Measurements from ENCODE around the gene EN2. TPM values are rescaled to one million over a fixed set of nuclear protein-coding genes. Genes with fewer than 3 reads are reported as not detected.

The EN2 gene
- total and polyA plus RNA-seq, 10 of the 15 experiments (the other 5 are each of a cell fraction or from before 2014, with no cell fraction given) = not detected

DNA sequence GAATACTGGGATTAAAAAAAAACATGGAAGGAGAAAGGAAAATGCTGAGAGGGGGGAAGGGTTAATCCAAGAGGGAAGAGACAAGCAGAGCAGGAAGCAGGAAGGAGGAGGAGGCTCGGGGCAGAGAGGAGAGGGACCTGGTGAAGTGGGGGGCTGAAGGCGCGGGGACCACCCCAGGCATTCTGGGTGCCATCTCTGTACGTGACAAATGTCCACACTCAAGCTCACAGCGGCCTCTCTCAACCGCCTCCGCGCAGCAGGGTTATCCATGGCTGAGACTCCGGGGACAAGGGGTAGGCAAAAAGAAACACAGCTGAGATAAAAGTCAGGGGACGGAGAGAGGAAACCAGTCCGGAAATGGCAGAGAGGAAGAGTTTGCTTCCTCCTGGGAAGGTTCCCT lies 33.9 kb downstream of the EN2 start:
- H3K79me2 ChIP-seq (ENCODE audit: control insufficient read depth, insufficient read depth, low read length) = no peaks in the 10 kb centered on the region
- no peak overlapping the region; the same call in 1 of the 2 replicates for H3K4me2 ChIP-seq (ENCODE audit: control insufficient read depth, insufficient read depth)
- no peak for DNase-seq (ENCODE audit: low read depth, low spot score)
- H3K27me3 ChIP-seq (replicated peaks in 1 of 2; ENCODE audit: control insufficient read depth in 2 of 2, insufficient read depth in 2 of 2, low read length in 1 of 2) = no peaks in the 10 kb centered on the region
- no peaks in the 10 kb centered on the region; the same call in 2 of the 3 replicates for H3K9me3 ChIP-seq (replicated peaks; ENCODE audit: control insufficient read depth, insufficient read depth, low read length)
- in situ Hi-C loops (cut with MboI) (no loop called here), intact Hi-C loops (cut with micrococcal nuclease; ENCODE audit: unreplicated experiment) (no loop called here)
- H3K9ac ChIP-seq (ENCODE audit: control insufficient read depth, insufficient read depth, low read length) = peak overlapping the region; percentile 18; the same call in 1 of the 2 replicates
- peak overlapping the region; percentile 51; the same call in 1 of the 2 replicates for H3K4me3 ChIP-seq
- peaks cover 12% of the 10 kb centered on the region for H3K4me1 ChIP-seq (ENCODE audit: control insufficient read depth, insufficient read depth, low read length)
- no peak overlapping the region for H3K27ac ChIP-seq (ENCODE audit: control insufficient read depth, insufficient read depth)
- no peak for FAIRE-seq
- ATAC-seq = no peak
- 68% methylated on average over 11 of the region's 11 CpGs for WGBS (ENCODE audit: insufficient coverage, insufficient replicate concordance, low lambda C conversion rate, missing lambda C conversion rate)
- H2AFZ ChIP-seq (ENCODE audit: control insufficient read depth, low read depth, low read length) = no peak overlapping the region
- SMC1A ChIA-PET (ENCODE audit: uncharacterized antibody, unreplicated experiment) = no interaction called here
- no peaks in the 10 kb centered on the region for H3K36me3 ChIP-seq (ENCODE audit: control insufficient read depth in 2 of 2, insufficient read depth in 2 of 2, low read length in 1 of 2)
- RAD21 ChIA-PET (ENCODE audit: unreplicated experiment) = no interaction called here
- no TSS peak for BruUV-seq (replicated peaks)
- CTCF ChIA-PET = no interaction called here
- H4K20me1 ChIP-seq (ENCODE audit: control insufficient read depth, insufficient read depth) = no peaks in the 10 kb centered on the region
- POLR2A ChIA-PET = no interaction called here
- TF ChIP-seq EP300 (IDR thresholded peaks at IDR 0.05; ENCODE audit: borderline replicate concordance in 1 of 2, control insufficient read depth in 1 of 2, low read depth in 2 of 2, low read length in 2 of 2) (no peak), CBFB (IDR thresholded peaks at IDR 0.05; ENCODE audit: low read depth) (no peak), CBX3 (IDR thresholded peaks at IDR 0.05; ENCODE audit: borderline replicate concordance, low read depth) (no peak), RAD51 (IDR thresholded peaks at IDR 0.05) (no peak), NKRF (conservative IDR thresholded peaks at IDR 0.05) (no peak), TBL1XR1 (IDR thresholded peaks at IDR 0.05; ENCODE audit: low read depth, low read length) (no peak), ZBTB11 (CRISPR knock-in tag; IDR thresholded peaks at IDR 0.05) (no peak), HCFC1 (IDR thresholded peaks at IDR 0.05; ENCODE audit: low read length) (no peak), NR2C2 (IDR thresholded peaks at IDR 0.05; ENCODE audit: borderline replicate concordance, control insufficient read depth, insufficient read length, low read depth) (no peak), SP1 (IDR thresholded peaks at IDR 0.05; ENCODE audit: low read depth, low read length) (no peak), USF1 (IDR thresholded peaks at IDR 0.05; ENCODE audit: borderline replicate concordance, extremely low read length, insufficient read depth, low read depth, low read length) (no peak), EZH2 (IDR thresholded peaks at IDR 0.05; ENCODE audit: borderline replicate concordance, control insufficient read depth, low read depth, low read length) (no peak), IKZF1 (conservative IDR thresholded peaks at IDR 0.05) (no peak), POU2F2 (IDR thresholded peaks at IDR 0.05; ENCODE audit: borderline replicate concordance, low read depth, low read length) (no peak), RELA (IDR thresholded peaks at IDR 0.05; ENCODE audit: borderline replicate concordance, partially characterized antibody) (no peak), POLR2AphosphoS2 (IDR thresholded peaks at IDR 0.05; ENCODE audit: low read depth, low read length) (no peak)
- TF ChIP-seq, protein P1, sequence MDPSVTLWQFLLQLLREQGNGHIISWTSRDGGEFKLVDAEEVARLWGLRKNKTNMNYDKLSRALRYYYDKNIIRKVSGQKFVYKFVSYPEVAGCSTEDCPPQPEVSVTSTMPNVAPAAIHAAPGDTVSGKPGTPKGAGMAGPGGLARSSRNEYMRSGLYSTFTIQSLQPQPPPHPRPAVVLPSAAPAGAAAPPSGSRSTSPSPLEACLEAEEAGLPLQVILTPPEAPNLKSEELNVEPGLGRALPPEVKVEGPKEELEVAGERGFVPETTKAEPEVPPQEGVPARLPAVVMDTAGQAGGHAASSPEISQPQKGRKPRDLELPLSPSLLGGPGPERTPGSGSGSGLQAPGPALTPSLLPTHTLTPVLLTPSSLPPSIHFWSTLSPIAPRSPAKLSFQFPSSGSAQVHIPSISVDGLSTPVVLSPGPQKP (IDR thresholded peaks at IDR 0.05; ENCODE audit: low read depth, low read length) = no peak
